GM12872 (cell line): Measurements from ENCODE around the gene JADE1.

ENCODE experiments used
- CTCF ChIP-seq: IDR thresholded peaks from 3 replicates; pipeline ENCODE4 v1.5.1; 2011; ENCODE audit warnings: low read depth, mild to moderate bottlenecking, low read length, moderate library complexity; ENCODE audit not compliant: insufficient read depth

Gene JADE1

GRCh38 chr4:128868758-128869157 is 59.3 kb downstream of the JADE1 start:
- no peak for TF ChIP-seq CTCF

GRCh38 chr4:128869776-128870509 is 60.4 kb downstream of the JADE1 start:
- no peak for TF ChIP-seq CTCF

GRCh38 chr4:128871948-128872347 is 62.4 kb downstream of the JADE1 start:
- no peak for TF ChIP-seq CTCF

- no peak for TF ChIP-seq CTCF
These were observed 66.7 kb downstream of the JADE1 start for GRCh38 chr4:128876200-128876599.

GRCh38 chr4:128877934-128878333 is 68.4 kb downstream of the JADE1 start:
- TF ChIP-seq CTCF = no peak

GRCh38 chr4:128879283-128879682 is 69.8 kb downstream of the JADE1 start:
- TF ChIP-seq CTCF = no peak

GRCh38 chr4:128879971-128880370 is 70.5 kb downstream of the JADE1 start:
- no peak for TF ChIP-seq CTCF
